ENCODE data around the gene SEL1L.

The SEL1L gene

DNA sequence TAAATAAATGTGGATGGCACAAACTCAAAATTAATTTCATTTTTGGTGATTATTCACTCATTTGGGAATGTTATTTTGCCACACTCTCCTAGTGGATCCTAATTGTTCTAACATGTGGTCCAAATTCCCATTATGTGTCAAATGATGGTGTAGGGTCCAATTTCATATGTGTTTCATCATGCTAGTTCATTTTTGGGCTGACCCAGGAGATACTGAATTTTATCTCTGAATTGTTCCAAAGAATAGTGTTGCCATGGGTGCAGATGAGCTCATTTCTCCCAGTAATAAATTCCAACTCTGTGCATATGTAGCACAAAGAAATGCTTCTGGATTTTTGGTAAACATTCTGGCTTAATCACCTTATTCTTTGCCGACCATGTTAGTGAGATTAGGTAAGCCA lies 23.5 kb upstream of the SEL1L start:
- no peak overlapping the region for H3K4me3 ChIP-seq (ENCODE audit: insufficient read depth, low read length, poor library complexity, severe bottlenecking)
- no peaks in the 10 kb centered on the region for H3K27me3 ChIP-seq (ENCODE audit: low read length)
- no peak overlapping the region for H3K9ac ChIP-seq (ENCODE audit: low read length)
- H3K27ac ChIP-seq (ENCODE audit: low read depth, low read length): no peak overlapping the region
- H4K20me1 ChIP-seq (ENCODE audit: low read depth, low read length): no peaks in the 10 kb centered on the region
- no peaks in the 10 kb centered on the region for H3K9me3 ChIP-seq (ENCODE audit: insufficient read depth, low read length)
- TF ChIP-seq, protein P1, sequence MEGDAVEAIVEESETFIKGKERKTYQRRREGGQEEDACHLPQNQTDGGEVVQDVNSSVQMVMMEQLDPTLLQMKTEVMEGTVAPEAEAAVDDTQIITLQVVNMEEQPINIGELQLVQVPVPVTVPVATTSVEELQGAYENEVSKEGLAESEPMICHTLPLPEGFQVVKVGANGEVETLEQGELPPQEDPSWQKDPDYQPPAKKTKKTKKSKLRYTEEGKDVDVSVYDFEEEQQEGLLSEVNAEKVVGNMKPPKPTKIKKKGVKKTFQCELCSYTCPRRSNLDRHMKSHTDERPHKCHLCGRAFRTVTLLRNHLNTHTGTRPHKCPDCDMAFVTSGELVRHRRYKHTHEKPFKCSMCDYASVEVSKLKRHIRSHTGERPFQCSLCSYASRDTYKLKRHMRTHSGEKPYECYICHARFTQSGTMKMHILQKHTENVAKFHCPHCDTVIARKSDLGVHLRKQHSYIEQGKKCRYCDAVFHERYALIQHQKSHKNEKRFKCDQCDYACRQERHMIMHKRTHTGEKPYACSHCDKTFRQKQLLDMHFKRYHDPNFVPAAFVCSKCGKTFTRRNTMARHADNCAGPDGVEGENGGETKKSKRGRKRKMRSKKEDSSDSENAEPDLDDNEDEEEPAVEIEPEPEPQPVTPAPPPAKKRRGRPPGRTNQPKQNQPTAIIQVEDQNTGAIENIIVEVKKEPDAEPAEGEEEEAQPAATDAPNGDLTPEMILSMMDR (IDR thresholded peaks at IDR 0.05; ENCODE audit: insufficient read depth, low read length, poor library complexity, severe bottlenecking): no peak
- no peak for TF ChIP-seq EZH2phosphoT487 (conservative IDR thresholded peaks at IDR 0.05; ENCODE audit: low read length)
- H3K36me3 ChIP-seq (ENCODE audit: low read length): no peaks in the 10 kb centered on the region
- H3F3A ChIP-seq (ENCODE audit: insufficient read depth): no peaks in the 10 kb centered on the region
- no peaks in the 10 kb centered on the region for H3K9me2 ChIP-seq (replicated peaks; ENCODE audit: insufficient read depth, low read length)
- H3K4me2 ChIP-seq (ENCODE audit: low read depth, low read length, poor library complexity, severe bottlenecking): no peak overlapping the region
- no peaks in the 10 kb centered on the region for H3K79me2 ChIP-seq (ENCODE audit: insufficient read depth, low read length)
- no peak overlapping the region for H2AFZ ChIP-seq (ENCODE audit: low read depth, low read length, severe bottlenecking)

DNA sequence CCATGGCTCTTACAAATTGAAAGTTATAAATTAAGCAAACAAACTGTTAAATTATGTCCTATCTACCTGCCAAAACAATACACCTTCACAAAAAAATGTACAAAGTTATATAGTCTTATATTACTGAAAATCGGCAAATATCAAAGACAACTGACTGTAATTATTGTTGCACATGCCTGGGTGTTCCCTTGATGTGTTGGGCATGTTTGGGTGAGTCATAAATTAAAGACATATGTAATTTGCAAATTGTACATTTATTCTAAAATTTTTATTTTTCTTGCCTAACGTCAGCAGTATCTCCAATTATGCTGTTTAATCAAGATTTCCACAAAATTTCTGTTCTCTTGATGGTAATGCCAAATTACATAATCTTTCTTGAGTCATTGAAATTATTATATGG lies 22.0 kb upstream of the SEL1L start:
- Histone ChIP-seq H4K20me1 (ENCODE audit: low read depth, low read length) (no peaks in the 10 kb centered on the region), H3K36me3 (ENCODE audit: low read length) (no peaks in the 10 kb centered on the region), H2AFZ (ENCODE audit: low read depth, low read length, severe bottlenecking) (no peak overlapping the region), H3F3A (ENCODE audit: insufficient read depth) (no peaks in the 10 kb centered on the region), H3K79me2 (ENCODE audit: insufficient read depth, low read length) (no peaks in the 10 kb centered on the region), H3K4me3 (ENCODE audit: insufficient read depth, low read length, poor library complexity, severe bottlenecking) (no peak overlapping the region), H3K27ac (ENCODE audit: low read depth, low read length) (no peak overlapping the region), H3K9me2 (replicated peaks; ENCODE audit: insufficient read depth, low read length) (no peaks in the 10 kb centered on the region), H3K4me2 (ENCODE audit: low read depth, low read length, poor library complexity, severe bottlenecking) (no peak overlapping the region), H3K27me3 (ENCODE audit: low read length) (no peaks in the 10 kb centered on the region), H3K9me3 (ENCODE audit: insufficient read depth, low read length) (no peaks in the 10 kb centered on the region), H3K9ac (ENCODE audit: low read length) (no peak overlapping the region)
- TF ChIP-seq, protein P1 (IDR thresholded peaks at IDR 0.05; ENCODE audit: insufficient read depth, low read length, poor library complexity, severe bottlenecking): no peak
- no peak for TF ChIP-seq EZH2phosphoT487 (conservative IDR thresholded peaks at IDR 0.05; ENCODE audit: low read length)

- H3F3A ChIP-seq (ENCODE audit: insufficient read depth): no peaks in the 10 kb centered on the region
- H3K4me2 ChIP-seq (ENCODE audit: low read depth, low read length, poor library complexity, severe bottlenecking): no peak overlapping the region
- H2AFZ ChIP-seq (ENCODE audit: low read depth, low read length, severe bottlenecking): no peak overlapping the region
- H3K79me2 ChIP-seq (ENCODE audit: insufficient read depth, low read length): no peaks in the 10 kb centered on the region
- H4K20me1 ChIP-seq (ENCODE audit: low read depth, low read length): no peaks in the 10 kb centered on the region
- H3K9me2 ChIP-seq (replicated peaks; ENCODE audit: insufficient read depth, low read length): no peaks in the 10 kb centered on the region
- H3K27ac ChIP-seq (ENCODE audit: low read depth, low read length): no peak overlapping the region
- H3K36me3 ChIP-seq (ENCODE audit: low read length): no peaks in the 10 kb centered on the region
- H3K9me3 ChIP-seq (ENCODE audit: insufficient read depth, low read length): no peaks in the 10 kb centered on the region
- no peak overlapping the region for H3K4me3 ChIP-seq (ENCODE audit: insufficient read depth, low read length, poor library complexity, severe bottlenecking)
- TF ChIP-seq EZH2phosphoT487 (conservative IDR thresholded peaks at IDR 0.05; ENCODE audit: low read length): no peak
- TF ChIP-seq, protein P1 (IDR thresholded peaks at IDR 0.05; ENCODE audit: insufficient read depth, low read length, poor library complexity, severe bottlenecking): no peak
- no peaks in the 10 kb centered on the region for H3K27me3 ChIP-seq (ENCODE audit: low read length)
- H3K9ac ChIP-seq (ENCODE audit: low read length): no peak overlapping the region
Observed at GRCh38 chr14:81555051-81555450, 21.4 kb upstream of the SEL1L start.
